ENCODE measurements around the gene HSD3B7.

DNA sequence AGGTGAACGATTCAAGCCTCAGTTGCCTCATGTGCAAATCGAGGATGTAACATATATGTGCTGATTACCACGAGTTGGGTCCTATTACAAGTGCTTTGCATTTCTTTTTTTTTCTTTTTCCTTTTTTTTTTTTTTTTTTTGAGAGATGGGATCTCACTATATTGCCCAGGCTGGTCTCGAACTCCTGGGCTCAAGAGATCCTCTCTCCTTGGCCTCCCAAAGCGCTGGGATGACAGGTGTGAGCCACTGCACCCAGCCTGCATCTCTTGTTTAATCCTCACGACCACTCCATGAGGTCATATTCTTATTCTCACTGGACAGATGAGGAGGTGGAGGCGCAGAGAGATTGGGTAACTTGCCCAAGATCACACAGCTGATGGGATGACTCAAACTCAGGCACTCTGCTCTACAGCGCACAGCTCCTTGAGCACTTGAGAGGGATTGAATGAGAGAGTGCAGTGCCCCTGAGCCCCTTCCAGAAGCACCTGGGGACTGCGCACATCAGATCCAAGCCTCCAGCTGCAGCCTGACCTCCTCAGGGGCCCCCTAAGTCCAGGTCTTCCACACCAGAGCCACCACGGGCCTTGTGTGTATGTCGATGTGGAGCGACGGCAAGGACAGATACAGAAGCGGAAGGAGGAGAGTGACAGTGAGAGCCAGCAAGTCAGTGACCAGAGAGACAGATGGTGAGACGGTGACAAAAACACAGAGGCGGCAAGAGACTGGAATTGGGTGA, 20.5 kb downstream of the HSD3B7 start:
- TF ChIP-seq, protein P1, sequence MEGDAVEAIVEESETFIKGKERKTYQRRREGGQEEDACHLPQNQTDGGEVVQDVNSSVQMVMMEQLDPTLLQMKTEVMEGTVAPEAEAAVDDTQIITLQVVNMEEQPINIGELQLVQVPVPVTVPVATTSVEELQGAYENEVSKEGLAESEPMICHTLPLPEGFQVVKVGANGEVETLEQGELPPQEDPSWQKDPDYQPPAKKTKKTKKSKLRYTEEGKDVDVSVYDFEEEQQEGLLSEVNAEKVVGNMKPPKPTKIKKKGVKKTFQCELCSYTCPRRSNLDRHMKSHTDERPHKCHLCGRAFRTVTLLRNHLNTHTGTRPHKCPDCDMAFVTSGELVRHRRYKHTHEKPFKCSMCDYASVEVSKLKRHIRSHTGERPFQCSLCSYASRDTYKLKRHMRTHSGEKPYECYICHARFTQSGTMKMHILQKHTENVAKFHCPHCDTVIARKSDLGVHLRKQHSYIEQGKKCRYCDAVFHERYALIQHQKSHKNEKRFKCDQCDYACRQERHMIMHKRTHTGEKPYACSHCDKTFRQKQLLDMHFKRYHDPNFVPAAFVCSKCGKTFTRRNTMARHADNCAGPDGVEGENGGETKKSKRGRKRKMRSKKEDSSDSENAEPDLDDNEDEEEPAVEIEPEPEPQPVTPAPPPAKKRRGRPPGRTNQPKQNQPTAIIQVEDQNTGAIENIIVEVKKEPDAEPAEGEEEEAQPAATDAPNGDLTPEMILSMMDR (IDR thresholded peaks at IDR 0.05) = no peak
- TF ChIP-seq EP300 (IDR thresholded peaks at IDR 0.05) (no peak), POLR2AphosphoS5 (IDR thresholded peaks at IDR 0.05) (no peak), POLR2A (IDR thresholded peaks at IDR 0.05) (no peak)
